NB4 (cell line): ENCODE results near the gene CNOT9.

ENCODE experiments used
- CTCF ChIP-seq: IDR thresholded peaks from one replicate; pipeline ENCODE4 v1.5.1; 2012; ENCODE audit warnings: low read depth, low read length
- MAX ChIP-seq: IDR thresholded peaks from 2 replicates; pipeline ENCODE4 v1.6.1; 2011; ENCODE audit warnings: low read depth, low read length
- MYC ChIP-seq: IDR thresholded peaks from 2 replicates; pipeline ENCODE4 v1.6.1; 2011; ENCODE audit warnings: low read depth, low read length
- POLR2A ChIP-seq: IDR thresholded peaks from 2 replicates; pipeline ENCODE4 v1.6.1; 2011; ENCODE audit warnings: mild to moderate bottlenecking; ENCODE audit not compliant: insufficient read length; ENCODE audit errors: extremely low read depth

- TF ChIP-seq MAX (peak; percentile 86), CTCF (no peak), POLR2A (peak; percentile 72), MYC (peak; percentile 87)
Observed at GRCh38 chr2:218568190-218569037, at the start of gene CNOT9, which contains the start of gene USP37.
